Natural killer cell (primary cell): ENCODE results near the gene STARD4. TPM values are rescaled to one million over a fixed set of nuclear protein-coding genes. Genes with fewer than 3 reads are reported as not detected.

Source experiments
- ATAC-seq, 3 donors: fragments of 150-1000 bp in 2 of 3; fragments of 200-7000 bp in 1 of 3; cut with Tn5 transposase; 1 replicate in 1 of 3; 2 replicates in 2 of 3; pipeline ENCODE4 v1.10.0; 2021; ENCODE audit warnings: mild to moderate bottlenecking in 2 of 3, moderate library complexity in 2 of 3
- DNase-seq, 2 donors: peaks; one replicate each; pipeline versions ENCODE4 v3.0.0 to v3.0.0-alpha.2; 2013 to 2021; ENCODE audit warnings: mixed read lengths in 1 of 2
- H3K27ac ChIP-seq: one replicate; pipeline ENCODE4 v1.5.1; 2013; ENCODE audit warnings: mild to moderate bottlenecking, low read length
- H3K27me3 ChIP-seq: one replicate; pipeline ENCODE4 v1.6.1; 2013; ENCODE audit warnings: low read length; ENCODE audit not compliant: control insufficient read depth, insufficient read depth
- H3K36me3 ChIP-seq: one replicate; pipeline ENCODE4 v1.6.1; 2013; ENCODE audit warnings: low read length; ENCODE audit not compliant: control insufficient read depth, insufficient read depth
- H3K4me1 ChIP-seq: one replicate; pipeline ENCODE4 v1.6.1; 2013; ENCODE audit warnings: low read length; ENCODE audit not compliant: control insufficient read depth, insufficient read depth
- H3K4me3 ChIP-seq: one replicate; pipeline ENCODE4 v1.5.1; 2013; ENCODE audit warnings: low read length
- H3K9me3 ChIP-seq: one replicate; pipeline ENCODE4 v1.6.1; 2013; ENCODE audit warnings: low read length; ENCODE audit not compliant: control insufficient read depth, insufficient read depth
- H3K27ac Mint-ChIP-seq, 2 donors: one replicate each; pipeline ENCODE4 v1.8.0; 2022; ENCODE audit warnings: mild to moderate bottlenecking in 2 of 2, mixed read lengths in 2 of 2, moderate library complexity in 1 of 2
- H3K27me3 Mint-ChIP-seq, 2 donors: one replicate each; pipeline ENCODE4 v1.8.0; 2022; ENCODE audit warnings: low read depth in 2 of 2, mixed read lengths in 2 of 2
- H3K36me3 Mint-ChIP-seq: one replicate; pipeline ENCODE4 v1.8.0; 2022; ENCODE audit warnings: mixed read lengths
- H3K4me1 Mint-ChIP-seq, 2 donors: one replicate each; pipeline ENCODE4 v1.8.0; 2022; ENCODE audit warnings: mixed read lengths in 2 of 2
- H3K4me3 Mint-ChIP-seq: one replicate; pipeline ENCODE4 v1.8.0; 2022; ENCODE audit warnings: mild to moderate bottlenecking, moderate library complexity, mixed read lengths
- H3K9me3 Mint-ChIP-seq, 2 donors: one replicate each; pipeline ENCODE4 v1.8.0; 2022; ENCODE audit warnings: mixed read lengths in 2 of 2
- WGBS: methylation state at CpG from one replicate; pipeline ENCODE4 v1.1.7; 2013; ENCODE audit warnings: missing lambda C conversion rate; ENCODE audit not compliant: insufficient coverage; 5-methylcytosine and 5-hydroxymethylcytosine counted together
- intact Hi-C: fragments of 100-400 bp; cut with micrococcal nuclease; formaldehyde crosslinking; loops from one replicate; pipeline ENCODE4 v1.14.2; 2022
- total RNA-seq, 4 donors: library from RNA; stranded (reverse); fragments of 120-200 nt in 1 of 4; gene quantifications; one replicate each; pipeline versions ENCODE4 v1.2.3 to v1.2.4, GENCODE V29; 2013 to 2022
- TF ChIP-seq, protein P1 (sequence below): fragments of 200-600 bp; IDR thresholded peaks from one replicate; pipeline ENCODE4 v1.8.0; 2022; ENCODE audit warnings: antibody characterized with exemption

STARD4 gene
- total RNA-seq, 3 donors from 2014 or later (not counting 1 experiment from before 2014, with no cell fraction given), result 53.3 to 90.2 (median 53.6) TPM

DNA sequence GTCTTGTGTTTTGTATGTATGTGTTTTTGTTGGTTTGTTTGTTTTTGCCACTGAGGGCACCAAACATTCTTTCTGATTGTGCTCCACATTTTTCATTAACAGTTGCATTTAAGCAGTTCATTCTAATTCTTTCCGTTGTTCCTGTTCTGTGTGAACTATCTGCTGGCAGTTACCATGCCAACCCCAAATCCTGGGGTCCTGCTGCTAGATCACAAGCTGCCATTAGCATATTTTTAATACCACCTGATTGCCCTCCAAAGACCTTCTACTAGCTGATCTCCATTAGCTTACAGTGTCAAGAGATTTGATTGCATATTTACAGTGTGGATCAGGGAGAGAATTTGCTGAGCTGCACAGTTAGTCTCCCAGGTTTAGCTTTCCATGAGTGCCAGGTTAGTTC is 40.6 kb upstream of the STARD4 start:
- H3K4me1 ChIP-seq, result peaks cover 3% of the 10 kb centered on the region
- no peaks in the 10 kb centered on the region for H3K27me3 ChIP-seq
- intact Hi-C loops, result loop anchor here (5.0 kb wide), 1 partner anchor 396 kb away; no protein-coding TSS in a partner anchor
- no peak overlapping the region for H3K4me3 ChIP-seq
- Mint-ChIP-seq H3K4me3 (no peak overlapping the region), H3K4me1 (peaks cover 21 to 24% of the 10 kb centered on the region in 2 donors), H3K27me3 (no peaks in the 10 kb centered on the region), H3K9me3 (no peaks in the 10 kb centered on the region), H3K27ac (no peak overlapping the region), H3K36me3 (no peaks in the 10 kb centered on the region)
- TF ChIP-seq, protein P1, sequence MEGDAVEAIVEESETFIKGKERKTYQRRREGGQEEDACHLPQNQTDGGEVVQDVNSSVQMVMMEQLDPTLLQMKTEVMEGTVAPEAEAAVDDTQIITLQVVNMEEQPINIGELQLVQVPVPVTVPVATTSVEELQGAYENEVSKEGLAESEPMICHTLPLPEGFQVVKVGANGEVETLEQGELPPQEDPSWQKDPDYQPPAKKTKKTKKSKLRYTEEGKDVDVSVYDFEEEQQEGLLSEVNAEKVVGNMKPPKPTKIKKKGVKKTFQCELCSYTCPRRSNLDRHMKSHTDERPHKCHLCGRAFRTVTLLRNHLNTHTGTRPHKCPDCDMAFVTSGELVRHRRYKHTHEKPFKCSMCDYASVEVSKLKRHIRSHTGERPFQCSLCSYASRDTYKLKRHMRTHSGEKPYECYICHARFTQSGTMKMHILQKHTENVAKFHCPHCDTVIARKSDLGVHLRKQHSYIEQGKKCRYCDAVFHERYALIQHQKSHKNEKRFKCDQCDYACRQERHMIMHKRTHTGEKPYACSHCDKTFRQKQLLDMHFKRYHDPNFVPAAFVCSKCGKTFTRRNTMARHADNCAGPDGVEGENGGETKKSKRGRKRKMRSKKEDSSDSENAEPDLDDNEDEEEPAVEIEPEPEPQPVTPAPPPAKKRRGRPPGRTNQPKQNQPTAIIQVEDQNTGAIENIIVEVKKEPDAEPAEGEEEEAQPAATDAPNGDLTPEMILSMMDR, result no peak
- DNase-seq (no peak), ATAC-seq (no peak)
- no peaks in the 10 kb centered on the region for H3K9me3 ChIP-seq
- no peak overlapping the region for H3K27ac ChIP-seq
- no peaks in the 10 kb centered on the region for H3K36me3 ChIP-seq
- 94% methylated on average over 1 of the region's 1 CpG for WGBS

DNA sequence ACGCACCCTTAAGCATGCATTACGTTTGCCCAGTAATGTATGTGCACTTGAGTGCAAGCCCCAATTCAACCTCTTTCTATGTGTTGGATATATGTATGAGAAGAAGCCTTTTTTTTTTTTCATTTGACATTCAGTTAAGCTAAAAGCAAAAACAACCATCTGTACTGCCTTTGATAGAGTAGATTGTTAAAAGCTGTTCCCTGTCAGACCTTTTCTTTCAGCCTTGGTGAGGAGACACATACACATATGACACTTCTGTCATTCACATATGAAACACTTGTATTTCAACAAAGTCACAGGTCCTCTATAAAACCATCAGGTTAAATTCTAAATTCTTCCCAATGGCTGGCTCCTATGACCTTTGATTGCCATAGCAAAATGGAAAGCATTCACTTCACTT is 40.2 kb upstream of the STARD4 start:
- peaks cover 21 to 24% of the 10 kb centered on the region in 2 donors for H3K4me1 Mint-ChIP-seq
- H3K36me3 Mint-ChIP-seq, result no peaks in the 10 kb centered on the region
- Histone ChIP-seq H3K9me3 (no peaks in the 10 kb centered on the region), H3K4me1 (peaks cover 3% of the 10 kb centered on the region), H3K27me3 (no peaks in the 10 kb centered on the region), H3K36me3 (no peaks in the 10 kb centered on the region), H3K27ac (no peak overlapping the region), H3K4me3 (no peak overlapping the region)
- no peak overlapping the region for H3K4me3 Mint-ChIP-seq
- DNase-seq (no peak), ATAC-seq (no peak)
- WGBS, result 96% methylated on average over 2 of the region's 2 CpGs
- H3K27me3 Mint-ChIP-seq, result no peaks in the 10 kb centered on the region
- intact Hi-C loops, result loop anchor here (5.0 kb wide), 1 partner anchor 395 kb away; no protein-coding TSS in a partner anchor
- no peak overlapping the region for H3K27ac Mint-ChIP-seq
- H3K9me3 Mint-ChIP-seq, result no peaks in the 10 kb centered on the region
- TF ChIP-seq, protein P1, result no peak

DNA sequence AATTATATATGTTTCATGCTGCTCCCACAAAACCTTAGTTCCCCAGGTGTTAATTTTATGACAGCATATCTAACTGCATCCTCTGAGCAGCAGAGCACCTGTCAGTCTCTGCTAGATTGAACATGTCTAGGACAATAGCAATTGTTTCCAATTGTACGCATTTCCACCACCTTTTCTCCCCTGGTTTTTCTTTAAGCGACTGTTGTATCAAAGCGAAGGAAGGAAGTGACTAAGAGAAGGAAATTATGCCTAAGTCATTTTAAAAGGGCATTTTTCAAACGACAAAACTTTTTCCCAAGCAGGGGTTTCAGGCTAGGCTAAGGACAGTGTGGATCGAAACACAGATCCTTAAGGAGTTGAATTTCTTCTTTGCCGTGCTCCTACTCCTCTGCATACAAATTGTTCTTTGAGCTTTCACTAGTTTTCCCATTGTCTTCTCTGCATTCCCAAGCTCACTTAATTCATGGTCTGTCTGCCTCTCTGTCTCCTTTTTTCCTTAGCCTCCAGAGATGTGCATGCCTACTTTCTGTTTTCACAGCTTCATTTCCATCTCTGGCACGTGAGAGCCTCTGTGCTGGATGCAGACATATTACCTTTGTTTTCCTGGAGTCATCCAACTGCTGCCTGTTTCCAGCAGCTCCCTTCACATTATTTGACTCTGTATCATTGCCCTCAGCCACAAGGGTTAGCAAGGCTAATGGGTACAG is 39.4 kb upstream of the STARD4 start:
- Histone ChIP-seq H3K36me3 (no peaks in the 10 kb centered on the region), H3K9me3 (no peaks in the 10 kb centered on the region), H3K27me3 (no peaks in the 10 kb centered on the region), H3K4me3 (no peak overlapping the region), H3K4me1 (peaks cover 3% of the 10 kb centered on the region), H3K27ac (no peak overlapping the region)
- Mint-ChIP-seq H3K4me1 (peaks cover 21 to 24% of the 10 kb centered on the region in 2 donors), H3K4me3 (no peak overlapping the region), H3K27me3 (no peaks in the 10 kb centered on the region), H3K36me3 (no peaks in the 10 kb centered on the region), H3K27ac (no peak overlapping the region), H3K9me3 (no peaks in the 10 kb centered on the region)
- no peak for DNase-seq
- WGBS, result 51% methylated on average over 7 of the region's 7 CpGs
- TF ChIP-seq, protein P1, result no peak
- intact Hi-C loops, result loop anchor here (5.0 kb wide), 1 partner anchor 394 kb away; no protein-coding TSS in a partner anchor
- ATAC-seq, result no peak
